Kidney tubule cell (primary cell): ENCODE data around the gene IQSEC3.
A peak's percentile ranks its signal among the peaks of the same experiment; 100 is the strongest.

Source experiments
- DNase-seq: peaks from one replicate; pipeline ENCODE4 v3.0.0-alpha.2; 2018; ENCODE audit warnings: low spot score

IQSEC3 gene

GRCh38 chr12:163406-163986 lies 96.9 kb downstream of the IQSEC3 start:
- DNase-seq: no peak

- peak; percentile 66 for DNase-seq
Observed at GRCh38 chr12:164207-164606, 97.6 kb downstream of the IQSEC3 start.

- DNase-seq: no peak
Observed at GRCh38 chr12:165862-166368, 99.3 kb downstream of the IQSEC3 start.

- no peak for DNase-seq
Observed at GRCh38 chr12:166425-167075, 100.0 kb downstream of the IQSEC3 start.

GRCh38 chr12:167959-168600 lies 101.5 kb downstream of the IQSEC3 start:
- no peak for DNase-seq

GRCh38 chr12:168763-169525 lies 102.4 kb downstream of the IQSEC3 start:
- DNase-seq: no peak

GRCh38 chr12:169528-170370 lies 103.2 kb downstream of the IQSEC3 start:
- no peak for DNase-seq

- no peak for DNase-seq
Observed at GRCh38 chr12:170371-171225, 104.0 kb downstream of the IQSEC3 start.

- no peak for DNase-seq
Observed at GRCh38 chr12:171276-171675, 104.7 kb downstream of the IQSEC3 start.

- DNase-seq: no peak
Observed at GRCh38 chr12:171743-172676, 105.4 kb downstream of the IQSEC3 start.

GRCh38 chr12:172732-173161 lies 106.2 kb downstream of the IQSEC3 start:
- DNase-seq: no peak

- DNase-seq: no peak
Observed at GRCh38 chr12:174124-174523, 107.6 kb downstream of the IQSEC3 start.

- DNase-seq: no peak
Observed at GRCh38 chr12:174596-174995, 108.0 kb downstream of the IQSEC3 start.

GRCh38 chr12:175250-175649 lies 108.7 kb downstream of the IQSEC3 start:
- DNase-seq: peak; percentile 19

- DNase-seq: no peak
Observed at GRCh38 chr12:175759-176158, 109.2 kb downstream of the IQSEC3 start.

GRCh38 chr12:176321-177181 lies 110.0 kb downstream of the IQSEC3 start:
- DNase-seq: peak; percentile 96

- no peak for DNase-seq
Observed at GRCh38 chr12:177336-177979, 110.9 kb downstream of the IQSEC3 start.
